ENCODE results near the gene CCDC68.

The CCDC68 gene

DNA sequence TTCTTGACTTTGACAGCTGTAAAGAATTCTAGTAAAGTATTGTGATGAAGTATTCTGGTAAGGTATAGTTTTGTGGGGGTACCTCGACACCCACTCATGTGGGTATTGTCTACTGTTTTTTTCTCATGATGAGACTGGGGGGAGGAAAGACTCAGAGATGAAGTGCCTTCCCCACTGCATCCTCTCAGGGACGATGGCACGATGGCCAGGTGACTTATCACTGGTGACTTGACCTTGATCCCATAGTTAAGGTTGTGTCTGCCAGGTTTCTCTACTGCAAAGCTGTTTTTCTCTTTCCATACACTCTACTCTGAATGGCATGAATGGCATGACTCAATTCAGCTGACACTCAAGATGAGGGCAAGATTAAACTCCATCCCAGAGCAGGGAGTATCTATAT lies 936 bp upstream of the CCDC68 start:
- DNase-seq: no peak

DNA sequence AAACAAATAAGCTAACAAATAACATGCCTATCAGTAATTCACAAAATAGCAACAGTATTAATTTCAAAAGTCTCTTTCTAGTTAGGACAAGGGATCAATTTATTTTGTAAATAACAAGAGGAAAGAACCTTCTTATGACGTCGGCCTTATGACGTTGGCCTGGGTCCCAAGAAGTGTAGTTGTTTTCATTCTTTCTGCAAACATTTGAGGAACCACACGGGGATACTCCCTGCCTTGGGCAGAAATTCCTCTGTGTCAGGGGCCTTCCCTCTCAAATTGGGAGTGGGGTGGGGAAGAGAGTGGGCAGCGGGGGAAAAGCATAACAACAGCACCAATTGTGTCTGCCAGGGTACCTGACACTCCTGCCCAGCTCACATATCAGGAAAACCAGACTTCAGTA lies 1.3 kb downstream of the CCDC68 start:
- no peak for DNase-seq

DNA sequence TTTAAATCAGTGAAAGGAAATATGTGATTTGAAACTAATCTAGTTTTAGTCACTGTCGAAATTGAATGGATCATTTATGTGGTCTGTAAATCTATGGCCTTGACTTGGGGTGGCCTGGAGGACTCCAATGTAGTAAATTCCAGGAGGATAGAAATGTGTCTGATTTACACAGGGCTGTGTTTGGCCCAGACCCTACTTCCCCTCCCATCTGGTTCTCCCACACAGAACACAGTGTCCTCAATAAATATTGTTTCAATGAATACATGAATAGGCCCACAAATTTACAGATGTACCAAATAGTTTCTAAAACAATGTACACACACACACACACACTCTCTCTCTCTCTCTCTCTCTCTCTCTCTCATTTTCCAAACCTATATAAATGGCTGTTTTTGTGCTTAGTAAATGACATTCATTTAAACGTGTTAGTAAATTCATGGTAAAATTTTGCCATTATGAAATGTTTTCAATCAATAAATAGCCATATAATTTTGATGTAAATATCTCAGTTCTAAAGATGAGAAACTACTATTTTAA lies 1.9 kb downstream of the CCDC68 start:
- DNase-seq: no peak

DNA sequence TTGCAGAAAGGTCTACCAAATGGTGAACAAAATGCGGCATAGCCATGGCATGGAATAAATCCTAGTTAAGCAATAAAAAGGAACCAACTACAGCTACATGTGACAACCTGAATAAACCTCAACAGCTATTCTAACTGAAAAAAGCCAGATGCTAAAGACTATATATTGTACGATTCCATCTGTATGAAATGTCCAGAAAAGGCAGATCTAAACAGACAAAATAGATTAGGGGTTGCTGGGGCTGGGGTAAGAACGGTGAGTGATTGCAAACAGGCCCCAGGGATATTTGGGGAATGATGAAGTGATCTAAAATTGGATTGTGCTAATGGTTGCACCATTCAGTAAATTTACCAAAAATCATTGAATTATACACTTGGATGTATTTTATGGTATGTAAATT lies 2.8 kb downstream of the CCDC68 start:
- DNase-seq: no peak

DNA sequence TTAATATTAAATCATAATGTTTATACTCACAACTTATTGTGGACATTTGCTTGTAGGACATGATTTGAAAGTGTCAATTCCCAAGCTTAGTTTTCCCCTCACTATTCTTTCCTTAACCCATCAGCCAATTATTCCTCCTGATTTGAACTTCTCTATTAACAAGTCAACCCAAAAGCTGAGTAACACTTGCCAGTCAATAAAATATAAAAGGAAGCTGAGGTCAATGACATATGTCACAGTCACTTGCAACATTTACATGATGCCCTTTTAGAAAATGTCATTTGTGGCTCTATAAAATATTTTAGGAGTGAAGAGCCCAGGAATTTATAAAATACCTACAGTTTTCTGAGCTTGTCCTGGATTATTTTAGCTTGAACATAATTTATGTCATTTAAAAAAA lies 7.2 kb downstream of the CCDC68 start:
- DNase-seq: no peak

DNA sequence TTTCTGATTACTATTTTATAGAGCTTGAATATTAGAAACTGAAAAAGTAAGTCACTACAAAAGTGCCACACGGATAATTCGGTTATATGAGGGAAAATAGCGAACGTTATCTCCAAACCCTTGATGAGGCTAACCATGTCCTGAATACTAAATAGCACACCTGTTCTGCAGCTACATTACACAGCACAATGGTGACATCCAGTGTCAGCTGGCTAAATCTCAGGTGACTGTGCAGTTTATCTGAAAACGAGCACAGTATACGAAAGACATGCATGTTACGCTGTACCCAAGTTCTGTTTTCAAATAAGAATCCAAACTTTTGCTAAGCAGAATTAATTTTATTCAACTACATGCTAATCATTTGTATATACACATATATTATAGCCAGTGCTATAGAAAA lies 9.0 kb downstream of the CCDC68 start:
- DNase-seq: peak; percentile 47

DNA sequence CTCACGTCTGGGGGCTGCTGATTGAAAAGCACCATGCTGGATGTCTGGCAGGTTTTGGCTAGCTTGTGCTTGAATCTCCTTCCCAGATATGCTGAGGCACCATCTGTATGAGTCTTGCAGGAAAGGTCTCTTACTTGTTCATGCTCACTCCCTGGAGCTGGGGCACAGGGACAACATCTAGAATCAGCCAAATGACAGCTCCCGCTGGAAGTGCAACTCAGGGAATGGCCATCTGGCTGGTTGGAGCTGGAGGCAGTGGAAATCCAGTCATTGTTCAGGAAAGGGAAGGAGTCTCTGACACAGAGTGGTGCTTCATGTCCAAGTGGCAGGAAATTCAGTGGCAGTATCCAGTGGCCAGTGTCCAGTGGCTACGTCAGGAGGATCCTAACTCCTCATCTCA lies 9.7 kb downstream of the CCDC68 start:
- no peak for DNase-seq

DNA sequence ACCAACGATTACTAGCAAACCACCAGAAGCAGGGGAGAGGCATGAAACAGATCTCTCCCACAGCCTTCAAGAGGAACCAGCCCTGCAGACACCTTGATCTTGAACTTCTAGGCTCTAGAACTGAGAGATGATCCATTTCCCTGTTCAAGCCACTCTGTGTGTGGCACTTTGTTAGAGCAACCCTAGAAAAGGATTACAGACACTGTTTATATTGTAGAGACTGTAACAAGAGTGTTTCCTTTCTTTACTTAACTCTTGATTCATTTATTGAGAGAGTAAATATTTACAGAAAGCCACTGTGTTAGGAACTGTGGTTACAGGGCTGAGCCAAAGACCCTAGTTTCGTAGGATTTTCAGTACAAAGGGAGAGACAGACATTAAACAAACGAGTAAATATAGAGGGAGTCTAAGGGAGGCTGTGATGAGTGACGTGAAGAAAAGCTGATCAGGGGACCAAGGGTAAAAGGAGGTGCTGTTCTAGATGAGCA lies 10.9 kb downstream of the CCDC68 start:
- no peak for DNase-seq

DNA sequence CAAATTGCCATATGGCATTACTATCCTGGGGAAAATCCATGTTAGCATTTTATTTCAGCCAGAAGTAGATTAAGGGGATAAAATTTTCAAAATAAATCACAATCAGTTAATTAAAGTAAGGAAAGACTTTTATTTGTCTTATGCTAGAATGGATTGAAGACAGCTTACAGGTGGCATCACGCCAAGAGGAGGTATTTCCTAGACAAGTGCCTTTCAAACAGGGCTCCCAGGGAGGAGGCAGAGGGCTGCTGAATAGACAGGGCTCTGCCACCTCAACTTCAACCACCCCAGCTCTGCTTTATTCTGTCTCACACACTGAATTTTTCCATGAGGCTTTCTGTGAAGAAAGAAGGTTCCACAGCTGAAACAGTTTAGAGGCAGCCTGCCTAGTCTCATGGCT lies 12.2 kb downstream of the CCDC68 start:
- no peak for DNase-seq

DNA sequence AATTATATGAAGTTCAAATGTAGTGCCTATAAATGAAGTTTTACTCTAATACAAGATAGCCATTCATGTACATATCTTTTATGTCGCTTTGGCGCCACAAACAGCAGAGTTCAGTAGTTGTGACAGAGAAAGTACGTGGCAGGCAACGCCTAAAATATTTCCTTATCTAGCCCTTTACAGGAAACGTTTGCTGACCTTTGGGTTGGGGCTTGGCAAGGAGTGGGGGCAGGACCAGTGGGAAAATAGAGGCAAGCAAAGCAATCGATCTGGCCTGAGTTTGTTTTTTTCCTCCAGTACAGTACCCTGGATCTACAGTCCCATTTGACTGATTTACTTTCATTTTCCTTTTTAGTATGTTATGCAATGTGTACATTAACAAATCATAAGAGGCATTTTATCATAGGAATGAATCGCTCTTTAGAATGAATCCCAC lies 13.1 kb downstream of the CCDC68 start:
- no peak for DNase-seq

DNA sequence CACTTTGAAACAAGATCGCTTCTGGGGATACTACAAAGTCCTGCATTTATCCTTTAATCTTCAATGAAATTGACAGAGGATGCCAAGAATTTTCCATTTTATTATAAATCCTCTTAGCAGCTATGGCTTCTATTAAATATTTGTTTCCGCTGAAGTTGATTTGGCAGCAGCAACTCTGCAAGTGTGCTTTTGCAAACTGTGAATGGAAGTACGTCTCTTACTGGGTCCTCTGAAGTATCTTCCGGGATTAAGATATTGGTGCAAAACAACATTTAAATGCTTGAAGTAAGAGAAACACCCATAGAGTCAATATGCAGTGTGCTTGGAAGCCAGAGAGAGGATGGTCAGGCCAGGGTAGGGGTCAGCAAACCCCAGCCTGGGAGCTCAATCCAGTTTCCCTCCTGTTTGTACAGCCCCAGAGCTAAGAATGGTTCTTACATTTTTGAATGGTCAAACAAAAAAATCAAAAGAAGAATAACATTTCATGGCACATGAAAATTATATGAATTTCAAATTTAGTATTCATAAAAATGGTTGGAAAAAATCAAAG lies 13.6 kb downstream of the CCDC68 start:
- no peak for DNase-seq

DNA sequence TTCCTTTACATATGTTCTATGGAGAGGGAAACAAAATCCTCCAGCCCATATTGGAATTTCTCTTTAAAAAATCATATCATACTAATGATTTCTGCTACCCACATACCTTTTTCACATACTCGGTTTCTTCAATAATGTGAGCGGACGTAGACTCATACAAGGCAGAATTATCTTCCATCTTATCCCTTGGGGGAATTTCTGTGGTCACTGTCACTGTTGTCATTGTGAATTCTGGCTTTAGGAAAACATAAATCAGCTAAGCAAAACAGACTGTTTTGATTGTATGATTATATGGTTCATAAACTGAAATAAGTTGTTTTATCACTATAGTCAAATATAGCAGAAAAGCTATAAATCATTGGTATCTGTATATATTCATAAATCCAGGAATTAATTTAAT lies 16.7 kb downstream of the CCDC68 start:
- no peak for DNase-seq

DNA sequence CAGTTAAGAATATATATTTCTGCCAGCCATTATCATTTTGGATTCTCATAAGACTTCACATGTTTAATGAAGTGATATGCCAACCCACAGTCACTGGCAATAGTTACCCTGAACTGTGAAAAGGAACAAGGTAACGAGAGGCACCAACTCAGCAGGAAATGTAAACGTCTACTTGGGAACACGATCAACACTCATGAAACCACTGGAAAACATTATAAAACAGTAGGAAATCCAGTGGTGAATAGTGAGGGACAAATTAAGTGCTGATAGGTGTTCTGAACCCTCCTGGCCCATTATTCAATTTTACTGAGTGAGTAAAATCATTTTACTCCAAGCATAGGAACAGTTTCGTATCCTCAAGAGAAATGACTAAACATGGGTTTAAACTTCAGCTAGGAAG lies 17.1 kb downstream of the CCDC68 start:
- DNase-seq: no peak

DNA sequence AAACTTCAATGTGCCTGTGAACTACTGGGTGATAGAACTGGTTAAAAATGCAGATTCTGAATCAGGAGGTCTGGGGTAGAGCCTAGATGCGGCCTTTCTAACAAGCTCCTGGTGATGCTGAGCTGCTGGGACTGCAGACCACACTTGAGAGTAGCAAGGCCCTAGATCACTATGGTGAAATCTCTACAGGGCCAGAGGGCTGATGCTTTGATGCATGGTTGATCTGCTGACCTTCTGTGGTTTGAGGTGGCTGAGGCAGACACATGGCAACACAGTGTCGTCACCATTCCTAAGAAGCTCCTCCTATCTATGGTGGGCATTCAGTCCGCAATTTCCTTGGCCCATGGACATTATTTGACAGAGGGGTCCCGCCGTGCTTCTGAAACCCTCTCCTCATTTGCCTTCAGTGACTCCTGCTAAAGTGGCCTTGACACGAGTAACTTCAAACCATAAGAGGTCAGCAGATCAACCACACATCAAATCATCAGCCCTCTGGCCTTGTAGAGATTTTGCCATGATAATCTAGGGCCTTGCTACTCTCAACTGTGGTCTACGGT lies 19.8 kb downstream of the CCDC68 start:
- no peak for DNase-seq

DNA sequence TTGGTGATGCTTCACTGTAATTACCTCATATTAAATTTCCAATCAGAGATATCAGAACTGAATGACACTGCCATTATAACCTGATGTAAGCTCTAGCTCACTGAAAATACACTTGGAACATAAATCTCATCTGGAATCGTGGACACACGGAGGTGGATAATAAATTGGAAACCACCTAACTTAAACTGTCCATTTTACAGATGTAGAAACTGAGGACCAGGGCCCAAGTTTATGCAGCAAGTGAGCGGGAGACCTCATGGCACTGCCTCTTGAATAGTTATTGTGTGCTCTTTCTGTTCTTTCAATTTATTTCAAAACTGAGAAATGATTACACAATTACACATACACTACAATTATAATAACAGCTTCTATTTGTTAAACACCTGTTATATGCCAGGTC lies 20.8 kb downstream of the CCDC68 start:
- no peak for DNase-seq

DNA sequence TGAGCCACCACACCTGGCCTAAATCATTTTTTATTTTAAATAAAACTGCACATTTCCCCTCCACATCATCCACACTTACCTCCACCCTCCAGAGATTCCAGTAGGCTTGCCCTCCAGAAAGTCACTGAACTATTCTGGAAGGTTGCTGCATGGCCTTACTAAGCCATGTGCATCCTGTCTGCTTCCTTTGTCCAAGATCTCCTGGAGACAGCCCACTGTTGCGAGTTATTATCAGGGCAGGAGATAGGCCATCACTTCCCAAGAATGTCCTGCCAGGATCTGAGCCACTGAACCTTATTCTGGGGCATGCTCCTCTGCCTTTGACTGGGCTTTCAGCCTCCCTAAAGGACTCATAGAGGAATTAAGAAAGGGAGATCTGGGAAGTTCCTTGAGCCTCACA lies 26.8 kb downstream of the CCDC68 start:
- DNase-seq: no peak

DNA sequence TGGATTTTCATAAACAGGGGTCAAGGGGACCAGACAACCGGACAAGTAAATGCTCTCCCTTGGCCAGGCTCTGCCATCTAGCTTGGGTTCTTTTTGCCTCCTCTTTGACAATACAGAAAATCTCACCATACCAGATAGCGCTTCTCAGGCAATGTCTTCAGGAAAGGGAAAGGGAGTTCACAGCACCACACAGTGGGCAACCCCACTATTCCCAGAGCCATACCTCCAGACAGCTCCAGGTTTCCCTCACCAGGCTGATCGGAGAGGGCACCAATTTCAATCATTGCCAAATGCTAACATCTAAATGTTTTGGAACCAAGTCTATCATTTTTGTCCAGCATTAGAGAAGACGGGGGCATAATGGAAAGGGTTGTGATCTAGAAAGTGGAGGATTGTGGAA lies 28.1 kb downstream of the CCDC68 start:
- no peak for DNase-seq

DNA sequence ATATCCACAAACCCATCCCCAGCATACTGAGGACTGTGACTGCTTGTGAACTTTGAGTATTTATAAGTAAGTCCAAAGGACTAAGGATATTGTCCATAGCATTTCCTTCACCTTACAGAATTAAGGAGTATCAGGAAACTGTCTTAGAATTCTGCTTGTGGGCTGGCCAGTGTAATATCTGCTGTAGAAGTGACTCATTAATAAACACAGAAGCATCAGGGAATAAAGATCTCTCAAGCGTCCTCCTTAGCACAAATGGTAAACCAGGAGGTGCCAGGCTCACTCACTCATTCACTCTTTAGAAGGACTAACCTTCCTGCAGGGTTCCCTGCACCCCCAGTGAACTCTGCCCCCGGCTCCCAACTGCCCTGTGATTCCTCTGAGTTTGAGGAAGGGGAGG lies 31.0 kb downstream of the CCDC68 start:
- no peak for DNase-seq

DNA sequence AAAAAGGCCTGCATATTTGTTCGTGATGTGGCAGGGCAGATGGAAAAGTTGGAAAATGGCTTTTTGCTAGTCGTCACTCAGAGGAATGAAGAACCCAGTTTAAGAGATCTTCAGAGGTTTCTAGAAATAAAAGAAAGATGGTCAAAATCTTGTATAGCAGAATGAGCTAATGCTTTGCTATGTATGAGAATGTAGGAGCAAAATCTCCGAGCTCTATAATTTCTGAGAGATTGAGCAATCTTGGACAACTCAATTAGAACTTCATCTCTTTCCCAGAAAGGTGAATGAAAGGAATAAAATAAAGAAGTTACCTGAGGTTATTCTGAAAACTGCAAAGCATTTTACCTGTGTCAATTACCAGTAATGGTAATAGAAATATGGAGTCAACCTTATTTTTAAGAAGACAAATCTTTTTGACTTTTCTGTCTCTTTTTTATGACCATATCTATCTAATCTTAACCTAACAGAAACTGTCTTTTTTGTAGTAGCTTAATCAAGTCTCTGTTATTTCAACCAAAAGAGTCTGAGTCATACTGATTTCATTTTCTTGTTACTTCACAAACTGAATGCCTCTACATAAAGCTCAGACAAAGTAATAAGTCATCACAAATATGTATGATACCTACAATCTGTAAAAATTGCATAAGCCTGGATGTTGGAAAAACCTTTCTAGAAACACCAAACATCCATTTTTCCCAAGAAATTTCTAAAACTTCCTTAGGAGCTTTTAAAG lies 32.5 kb downstream of the CCDC68 start:
- no peak for DNase-seq

DNA sequence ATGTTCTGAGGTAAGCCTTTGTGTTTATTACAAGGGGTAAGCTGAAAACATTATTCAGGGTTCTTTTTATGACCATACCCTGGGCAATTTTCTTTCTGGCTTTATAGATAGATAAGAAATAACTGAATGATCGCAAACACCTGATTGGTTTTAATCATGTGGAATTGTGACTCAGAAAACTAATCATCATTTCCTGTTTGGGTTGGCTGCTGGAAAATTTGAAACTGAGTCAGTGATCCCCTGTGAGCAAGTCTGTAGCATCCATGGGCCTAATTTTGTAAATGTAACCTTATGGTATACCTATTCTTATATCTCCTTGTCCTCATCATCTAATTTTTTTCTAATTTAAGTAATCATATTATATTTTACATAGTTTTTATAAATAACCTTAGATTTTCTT lies 34.3 kb downstream of the CCDC68 start:
- DNase-seq: no peak

DNA sequence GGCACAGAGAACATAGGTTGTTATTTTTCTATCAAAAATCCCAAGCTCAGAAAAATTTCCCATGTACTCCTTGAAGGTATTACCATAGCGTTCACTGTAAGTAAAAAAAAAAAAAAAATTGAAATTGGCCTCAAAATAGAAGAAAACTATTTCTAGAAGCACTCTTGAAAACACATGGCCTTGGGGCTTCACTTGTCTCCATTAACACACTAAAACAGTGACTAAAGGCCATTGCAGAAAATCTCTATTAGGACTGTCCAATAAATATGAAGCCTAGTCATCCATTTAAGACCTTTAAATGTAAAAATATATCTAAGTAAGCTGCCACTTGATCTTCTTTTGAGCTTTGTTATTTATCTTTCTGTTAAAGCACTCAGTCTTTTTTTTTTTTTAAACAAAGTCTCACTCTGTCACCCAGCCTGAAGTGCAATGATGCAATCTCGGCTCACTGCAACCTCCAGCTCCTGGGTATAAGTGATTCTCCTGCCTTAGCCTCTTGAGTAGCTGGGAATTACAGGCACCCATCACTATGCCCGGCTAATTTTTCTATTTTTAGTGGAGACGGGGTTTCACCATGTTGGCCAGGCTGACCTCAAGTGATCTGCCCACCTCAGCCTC lies 35.8 kb downstream of the CCDC68 start:
- no peak for DNase-seq

DNA sequence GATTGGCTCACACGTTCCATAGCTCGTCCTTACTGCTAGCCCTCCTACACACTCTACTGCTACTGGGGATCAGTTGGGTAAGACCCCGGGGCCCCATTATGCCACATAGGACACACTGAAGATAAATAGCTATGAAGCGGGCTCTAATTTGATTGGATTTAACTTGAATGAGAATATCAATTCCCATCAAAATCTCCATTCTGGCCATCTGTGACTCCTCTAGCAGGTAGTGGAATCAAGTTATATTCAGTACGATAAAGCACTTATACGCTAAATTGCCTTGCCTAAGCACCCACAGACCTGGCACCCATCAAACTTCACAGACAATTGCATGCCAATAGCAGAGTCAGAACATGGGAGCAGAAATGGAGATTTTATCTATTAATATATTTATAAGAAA lies 39.8 kb downstream of the CCDC68 start:
- no peak for DNase-seq

DNA sequence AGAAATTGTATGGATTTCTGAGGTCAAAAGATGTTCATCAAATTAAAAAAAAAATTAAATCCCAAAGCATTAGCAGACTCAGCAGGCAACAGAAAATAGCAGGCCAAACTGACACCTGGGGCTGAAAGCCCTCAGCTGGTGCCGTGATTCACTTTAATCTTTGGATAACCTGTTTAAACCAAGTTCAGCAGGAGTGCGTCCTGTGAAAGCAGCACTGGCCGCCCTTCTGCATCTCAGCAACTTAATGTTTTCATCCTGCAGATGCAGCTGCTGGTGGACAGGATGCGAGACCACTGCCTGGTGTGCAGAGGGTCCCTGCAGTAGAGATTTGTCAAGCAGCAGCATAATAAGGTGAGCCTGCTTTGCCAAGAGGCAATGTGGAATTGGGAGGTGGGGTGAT lies 41.2 kb downstream of the CCDC68 start:
- DNase-seq: no peak

DNA sequence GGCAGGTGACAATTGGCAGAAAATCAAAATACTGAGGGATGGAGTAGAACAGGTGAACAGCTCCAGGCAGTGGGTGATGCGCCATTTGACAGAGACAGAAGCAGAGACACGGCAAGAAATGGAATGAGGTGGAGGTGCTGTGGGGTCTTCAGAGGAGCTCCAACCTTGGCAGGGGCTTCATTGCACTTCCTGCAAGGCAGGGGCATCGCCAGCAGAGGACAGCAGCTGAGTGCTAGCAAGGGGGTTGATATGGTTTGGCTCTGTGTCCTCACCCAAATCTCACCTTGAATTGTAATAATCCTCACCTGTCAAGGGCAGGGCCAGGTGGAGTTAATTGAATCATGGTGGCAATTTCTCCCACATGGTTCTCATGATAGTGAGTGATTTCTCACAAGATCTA lies 42.8 kb downstream of the CCDC68 start:
- no peak for DNase-seq
